ENCODE results near the gene CTSZ. TPM values are rescaled to one million over a fixed set of nuclear protein-coding genes. Genes with fewer than 3 reads are reported as not detected.

Gene CTSZ
- total and polyA plus RNA-seq, 2 experiments from 2014 or later = 3.7 to 71.3 TPM

- Histone ChIP-seq H3K27ac (peak within 1 kb of the TSS; percentile 87), H3K4me3 (peak within 1 kb of the TSS; percentile 92), H3K9me3 (ENCODE audit: low read depth) (no peaks in the 10 kb centered on the region), H3K36me3 (peaks cover 2% of the 10 kb centered on the region), H3K4me1 (ENCODE audit: low read depth) (peaks cover 8% of the 10 kb centered on the region), H3K27me3 (no peaks in the 10 kb centered on the region)
- peak; percentile 89 to 93 for DNase-seq (ENCODE audit: low read depth in 1 of 2, low spot score in 1 of 2)
- no peak for TF ChIP-seq CTCF (IDR thresholded peaks at IDR 0.05; ENCODE audit: low read depth, low read length)
Observed at GRCh38 chr20:58980711-58981627, 26.1 kb downstream of the CTSZ start, which contains the start of gene NELFCD. NELFCD (plus strand) TSS chr20:58981256; CDS start chr20:58981310, 54 bp downstream.

- peaks cover 8% of the 10 kb centered on the region for H3K4me1 ChIP-seq (ENCODE audit: low read depth)
- no peak for TF ChIP-seq CTCF (IDR thresholded peaks at IDR 0.05; ENCODE audit: low read depth, low read length)
- H3K27ac ChIP-seq = no peak overlapping the region
- no peak overlapping the region for H3K4me3 ChIP-seq
- no peaks in the 10 kb centered on the region for H3K36me3 ChIP-seq
- no peaks in the 10 kb centered on the region for H3K27me3 ChIP-seq
- DNase-seq (ENCODE audit: low read depth in 1 of 2, low spot score in 1 of 2) = no peak
- no peaks in the 10 kb centered on the region for H3K9me3 ChIP-seq (ENCODE audit: low read depth)
Observed at GRCh38 chr20:58978351-58979190, 28.5 kb downstream of the CTSZ start.

- Histone ChIP-seq H3K36me3 (no peaks in the 10 kb centered on the region), H3K27ac (no peak overlapping the region), H3K4me1 (ENCODE audit: low read depth) (no peaks in the 10 kb centered on the region), H3K27me3 (no peaks in the 10 kb centered on the region), H3K4me3 (no peak overlapping the region), H3K9me3 (ENCODE audit: low read depth) (no peaks in the 10 kb centered on the region)
- no peak for TF ChIP-seq CTCF (IDR thresholded peaks at IDR 0.05; ENCODE audit: low read depth, low read length)
- no peak for DNase-seq (ENCODE audit: low read depth in 1 of 2, low spot score in 1 of 2)
Observed at GRCh38 chr20:58976061-58976730, 30.9 kb downstream of the CTSZ start.

- Histone ChIP-seq H3K27ac (no peak overlapping the region), H3K27me3 (no peaks in the 10 kb centered on the region), H3K36me3 (no peaks in the 10 kb centered on the region), H3K4me3 (no peak overlapping the region), H3K9me3 (ENCODE audit: low read depth) (no peaks in the 10 kb centered on the region), H3K4me1 (ENCODE audit: low read depth) (no peaks in the 10 kb centered on the region)
- DNase-seq (ENCODE audit: low read depth in 1 of 2, low spot score in 1 of 2) = no peak
- TF ChIP-seq CTCF (IDR thresholded peaks at IDR 0.05; ENCODE audit: low read depth, low read length) = no peak
Observed at GRCh38 chr20:58975353-58975752, 31.7 kb downstream of the CTSZ start.

- H3K36me3 ChIP-seq = no peaks in the 10 kb centered on the region
- no peak for TF ChIP-seq CTCF (IDR thresholded peaks at IDR 0.05; ENCODE audit: low read depth, low read length)
- H3K27ac ChIP-seq = no peak overlapping the region
- H3K4me1 ChIP-seq (ENCODE audit: low read depth) = no peaks in the 10 kb centered on the region
- H3K4me3 ChIP-seq = no peak overlapping the region
- no peaks in the 10 kb centered on the region for H3K27me3 ChIP-seq
- DNase-seq (ENCODE audit: low read depth in 1 of 2, low spot score in 1 of 2) = no peak
- no peaks in the 10 kb centered on the region for H3K9me3 ChIP-seq (ENCODE audit: low read depth)
Observed at GRCh38 chr20:58973866-58974265, 33.2 kb downstream of the CTSZ start.
